PC-9 (cell line): ENCODE results near the gene SOCS4.

ENCODE experiments used
- EZH2 ChIP-seq: fragments of 200-600 bp; sonication (generic); IDR thresholded peaks from 2 replicates; pipeline ENCODE4 v1.8.0; 2017; ENCODE audit warnings: antibody characterized with exemption, low read depth
- TF ChIP-seq, protein P1 (sequence below): fragments of 200-600 bp; sonication (generic); conservative IDR thresholded peaks from 2 replicates; pipeline ENCODE4 v1.6.1; 2017; ENCODE audit warnings: mixed run types, antibody characterized with exemption, mild to moderate bottlenecking, moderate library complexity

DNA sequence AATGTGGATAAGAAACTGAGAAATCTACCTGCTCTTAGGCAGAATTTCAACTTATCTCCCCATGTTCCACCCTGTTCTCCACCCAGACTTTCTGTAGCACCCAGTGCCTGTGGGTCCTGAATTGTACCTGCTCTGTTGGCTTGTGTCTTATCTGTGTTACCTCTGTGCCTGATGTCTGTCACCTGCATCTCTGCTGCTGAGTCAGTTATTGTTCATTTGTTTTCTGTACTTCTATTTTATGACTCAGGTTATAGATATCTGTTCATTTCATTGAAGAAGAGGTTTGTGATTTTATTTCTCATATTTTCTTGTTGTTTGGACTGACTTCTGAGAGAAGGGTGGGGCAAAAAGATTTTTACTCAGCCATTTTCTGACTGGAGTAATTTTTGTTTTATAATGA is 11.7 kb downstream of the SOCS4 start:
- TF ChIP-seq, protein P1, sequence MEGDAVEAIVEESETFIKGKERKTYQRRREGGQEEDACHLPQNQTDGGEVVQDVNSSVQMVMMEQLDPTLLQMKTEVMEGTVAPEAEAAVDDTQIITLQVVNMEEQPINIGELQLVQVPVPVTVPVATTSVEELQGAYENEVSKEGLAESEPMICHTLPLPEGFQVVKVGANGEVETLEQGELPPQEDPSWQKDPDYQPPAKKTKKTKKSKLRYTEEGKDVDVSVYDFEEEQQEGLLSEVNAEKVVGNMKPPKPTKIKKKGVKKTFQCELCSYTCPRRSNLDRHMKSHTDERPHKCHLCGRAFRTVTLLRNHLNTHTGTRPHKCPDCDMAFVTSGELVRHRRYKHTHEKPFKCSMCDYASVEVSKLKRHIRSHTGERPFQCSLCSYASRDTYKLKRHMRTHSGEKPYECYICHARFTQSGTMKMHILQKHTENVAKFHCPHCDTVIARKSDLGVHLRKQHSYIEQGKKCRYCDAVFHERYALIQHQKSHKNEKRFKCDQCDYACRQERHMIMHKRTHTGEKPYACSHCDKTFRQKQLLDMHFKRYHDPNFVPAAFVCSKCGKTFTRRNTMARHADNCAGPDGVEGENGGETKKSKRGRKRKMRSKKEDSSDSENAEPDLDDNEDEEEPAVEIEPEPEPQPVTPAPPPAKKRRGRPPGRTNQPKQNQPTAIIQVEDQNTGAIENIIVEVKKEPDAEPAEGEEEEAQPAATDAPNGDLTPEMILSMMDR = no peak
- no peak for TF ChIP-seq EZH2
